Activated CD8-positive, alpha-beta memory T cell treated with anti-CD3 and anti-CD28 coated beads, Interleukin-2, amount 10 ng/mL, durations not matched to agents 7 days and 5 days (primary cell): ENCODE data around the gene PARVA. TPM values are rescaled to one million over a fixed set of nuclear protein-coding genes. Genes with fewer than 3 reads are reported as not detected.

ENCODE experiments used
- ATAC-seq: fragments of 150-1000 bp; cut with Tn5 transposase; one replicate; pipeline ENCODE4 v1.10.0; 2021; ENCODE audit warnings: moderate library complexity
- CTCF ChIA-PET: fragments of 350-600 bp; sonication (Branson Sonifier 250); formaldehyde crosslinking; loops from one replicate; lab custom pipeline; 2021; ENCODE audit warnings: antibody characterized with exemption; lab: Charles Lee
- DNase-seq: peaks from one replicate; pipeline ENCODE4 v3.0.0-alpha.2; 2020
- H3K27ac Mint-ChIP-seq: one replicate; pipeline ENCODE4 v1.8.0; 2021; ENCODE audit warnings: mild to moderate bottlenecking, mixed read lengths
- H3K27me3 Mint-ChIP-seq: one replicate; pipeline ENCODE4 v1.8.0; 2021; ENCODE audit warnings: mixed read lengths
- H3K36me3 Mint-ChIP-seq: one replicate; pipeline ENCODE4 v1.8.0; 2021; ENCODE audit warnings: mild to moderate bottlenecking, mixed read lengths
- H3K4me1 Mint-ChIP-seq: one replicate; pipeline ENCODE4 v1.8.0; 2021; ENCODE audit warnings: mixed read lengths
- H3K4me3 Mint-ChIP-seq: one replicate; pipeline ENCODE4 v1.8.0; 2021; ENCODE audit warnings: mild to moderate bottlenecking, moderate library complexity, mixed read lengths
- H3K9me3 Mint-ChIP-seq: one replicate; pipeline ENCODE4 v1.8.0; 2022; ENCODE audit warnings: low read depth, mixed read lengths
- total RNA-seq, 2 experiments: library from RNA; stranded (reverse); gene quantifications; one replicate each; pipeline ENCODE4 v1.2.3, GENCODE V29; 2021

PARVA gene
- total RNA-seq, 2 experiments from 2014 or later = not detected

- CTCF ChIA-PET = no interaction called here
- no peak for ATAC-seq
- no peak for DNase-seq
- H3K4me3 Mint-ChIP-seq = no peak overlapping the region
- H3K4me1 Mint-ChIP-seq = peaks cover 2% of the 10 kb centered on the region
- peaks cover 4% of the 10 kb centered on the region for H3K36me3 Mint-ChIP-seq
- H3K27me3 Mint-ChIP-seq = peaks cover 33% of the 10 kb centered on the region
- H3K27ac Mint-ChIP-seq = no peak overlapping the region
- no peaks in the 10 kb centered on the region for H3K9me3 Mint-ChIP-seq
Observed at GRCh38 chr11:12382451-12382850, 5.1 kb downstream of the PARVA start.

- Mint-ChIP-seq H3K27ac (no peak overlapping the region), H3K9me3 (no peaks in the 10 kb centered on the region), H3K36me3 (no peaks in the 10 kb centered on the region), H3K4me3 (no peak overlapping the region), H3K27me3 (peaks cover 14% of the 10 kb centered on the region), H3K4me1 (no peaks in the 10 kb centered on the region)
- no peak for ATAC-seq
- no peak for DNase-seq
- CTCF ChIA-PET = no interaction called here
Observed at GRCh38 chr11:12386309-12386708, 8.9 kb downstream of the PARVA start.

DNA sequence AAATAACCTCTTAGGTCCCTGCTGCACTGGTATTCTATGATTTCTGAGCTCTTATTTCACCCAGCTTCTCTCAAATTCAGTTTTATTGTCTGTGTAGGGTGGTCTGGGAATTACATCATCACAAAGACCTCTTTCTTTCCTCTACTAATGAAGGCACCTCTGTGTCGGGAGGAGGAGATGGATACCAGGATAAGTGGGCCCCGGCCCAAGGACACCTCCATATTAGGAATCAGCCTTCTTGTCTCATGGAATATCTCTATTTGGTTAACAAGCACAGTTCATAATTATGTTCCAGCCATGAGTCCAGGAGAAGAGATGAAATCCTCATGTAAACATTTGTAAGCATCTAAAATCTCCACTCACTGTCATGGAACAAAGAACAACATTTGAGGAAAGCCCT, 9.4 kb downstream of the PARVA start:
- CTCF ChIA-PET = no interaction called here
- peaks cover 14% of the 10 kb centered on the region for H3K27me3 Mint-ChIP-seq
- H3K4me3 Mint-ChIP-seq = no peak overlapping the region
- no peaks in the 10 kb centered on the region for H3K9me3 Mint-ChIP-seq
- DNase-seq (no peak), ATAC-seq (no peak)
- H3K27ac Mint-ChIP-seq = no peak overlapping the region
- no peaks in the 10 kb centered on the region for H3K4me1 Mint-ChIP-seq
- H3K36me3 Mint-ChIP-seq = no peaks in the 10 kb centered on the region

DNA sequence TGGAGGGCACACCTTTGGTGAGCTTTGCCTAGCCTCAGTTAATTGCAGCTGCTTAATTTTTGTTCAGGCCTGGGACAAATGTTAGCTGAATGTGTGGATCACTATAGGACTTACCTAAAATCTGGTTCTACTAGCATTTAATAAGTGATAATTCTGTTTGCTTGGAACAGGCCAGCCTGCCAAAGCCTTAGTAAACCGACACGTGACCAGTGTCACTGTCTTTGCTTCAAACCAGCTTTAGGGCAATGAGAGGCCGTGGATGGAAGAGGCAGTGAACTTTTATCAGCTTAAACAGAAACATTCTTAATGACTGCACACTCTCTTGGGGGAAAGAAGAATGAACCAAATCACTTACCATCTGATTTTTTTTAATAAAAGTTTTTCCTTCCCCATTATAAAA, 10.8 kb downstream of the PARVA start:
- peaks cover 14% of the 10 kb centered on the region for H3K27me3 Mint-ChIP-seq
- no peaks in the 10 kb centered on the region for H3K4me1 Mint-ChIP-seq
- ATAC-seq (no peak), DNase-seq (no peak)
- H3K9me3 Mint-ChIP-seq = no peaks in the 10 kb centered on the region
- no peak overlapping the region for H3K4me3 Mint-ChIP-seq
- CTCF ChIA-PET = no interaction called here
- H3K36me3 Mint-ChIP-seq = no peaks in the 10 kb centered on the region
- no peak overlapping the region for H3K27ac Mint-ChIP-seq

DNA sequence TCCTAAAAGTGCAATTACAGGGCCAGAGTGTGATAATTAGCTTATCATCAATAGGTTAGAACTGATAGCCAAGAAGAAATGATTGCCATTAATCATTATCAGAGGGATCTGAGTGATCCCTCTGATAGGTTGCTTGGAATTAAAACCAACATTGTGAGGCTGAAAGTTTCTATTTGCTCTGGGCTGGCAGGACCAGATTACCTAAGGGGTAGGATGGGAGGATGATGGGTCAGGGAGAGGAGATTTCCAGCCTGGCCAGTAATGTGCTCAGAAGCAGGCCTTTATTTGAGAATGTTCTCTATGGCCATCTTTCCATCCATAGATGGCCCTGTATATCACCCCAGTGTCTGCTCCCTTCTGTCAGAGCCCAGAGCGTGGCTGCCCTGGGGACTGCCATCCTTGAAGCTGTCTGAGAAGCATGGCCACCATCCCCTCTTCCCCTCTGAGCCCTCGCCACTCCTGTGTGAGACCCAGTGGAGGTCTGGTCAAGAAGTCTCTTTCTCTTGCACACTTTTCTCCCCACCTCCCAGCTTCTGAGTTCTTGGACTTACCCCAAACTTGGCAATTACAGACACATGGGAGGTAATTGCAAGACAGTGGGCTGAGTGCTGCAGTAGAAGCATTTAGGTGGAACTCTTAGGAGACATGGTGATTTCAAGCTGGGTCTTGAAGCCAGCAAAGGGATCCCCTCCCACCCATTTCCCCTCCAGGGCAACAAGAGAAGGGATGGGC, 11.7 kb downstream of the PARVA start:
- Mint-ChIP-seq H3K4me3 (no peak overlapping the region), H3K4me1 (no peaks in the 10 kb centered on the region), H3K27ac (no peak overlapping the region), H3K27me3 (peaks cover 14% of the 10 kb centered on the region), H3K9me3 (no peaks in the 10 kb centered on the region), H3K36me3 (no peaks in the 10 kb centered on the region)
- DNase-seq (no peak), ATAC-seq (no peak)
- CTCF ChIA-PET = no interaction called here

DNA sequence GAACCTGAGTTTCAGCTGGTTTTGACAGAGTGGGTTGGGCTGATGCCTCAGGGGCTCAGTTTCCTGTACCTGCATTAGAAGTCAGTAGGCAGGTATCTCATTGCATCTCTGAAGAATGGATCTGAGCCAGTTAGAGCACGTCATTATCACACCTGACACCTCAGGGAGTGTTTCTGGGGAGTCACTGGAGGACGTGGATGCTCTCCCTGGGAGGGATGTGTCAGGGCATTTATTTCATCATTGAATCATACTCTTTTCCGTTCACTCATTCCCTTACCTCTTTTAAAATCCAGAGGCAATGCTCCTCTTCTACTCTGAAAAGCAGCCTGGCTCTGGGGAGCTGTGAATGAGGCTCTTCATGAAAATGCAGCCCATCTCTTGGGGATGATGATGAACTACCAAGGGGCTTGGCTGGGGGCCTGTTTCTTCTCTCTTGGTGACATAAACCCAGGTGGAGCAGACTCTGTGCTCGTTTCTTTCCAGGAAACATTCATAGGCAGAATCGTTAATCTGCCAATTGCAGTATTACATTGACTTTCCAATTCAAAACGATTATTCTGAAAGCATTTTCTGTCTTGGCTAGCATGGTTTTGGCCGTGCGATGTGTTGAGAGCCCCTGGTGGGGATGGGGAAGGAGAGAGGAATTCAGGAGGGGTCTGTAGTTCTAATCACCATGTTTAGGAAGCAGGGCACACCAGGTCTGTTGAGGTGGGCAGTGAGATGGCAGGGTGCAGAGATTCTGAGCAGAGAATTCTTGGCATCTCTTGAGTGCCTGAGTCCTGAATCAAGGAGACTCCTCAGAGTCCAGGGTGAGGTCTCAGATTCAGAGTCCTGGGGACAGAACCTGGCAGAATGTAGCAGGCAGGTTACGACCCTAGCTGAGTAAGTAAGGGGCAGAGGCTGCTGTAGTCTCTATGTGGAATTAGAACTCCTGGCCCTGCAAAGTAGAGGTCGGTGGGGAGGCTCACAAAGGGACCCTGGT, 12.6 kb downstream of the PARVA start:
- no peak overlapping the region for H3K27ac Mint-ChIP-seq
- H3K9me3 Mint-ChIP-seq = no peaks in the 10 kb centered on the region
- ATAC-seq = no peak
- H3K27me3 Mint-ChIP-seq = peaks cover 6% of the 10 kb centered on the region
- no peaks in the 10 kb centered on the region for H3K36me3 Mint-ChIP-seq
- H3K4me3 Mint-ChIP-seq = no peak overlapping the region
- CTCF ChIA-PET = no interaction called here
- DNase-seq = no peak
- H3K4me1 Mint-ChIP-seq = no peaks in the 10 kb centered on the region

GRCh38 chr11:12390687-12391110, 13.3 kb downstream of the PARVA start:
- ATAC-seq = no peak
- H3K27me3 Mint-ChIP-seq = peaks cover 6% of the 10 kb centered on the region
- DNase-seq = no peak
- no peak overlapping the region for H3K27ac Mint-ChIP-seq
- H3K9me3 Mint-ChIP-seq = no peaks in the 10 kb centered on the region
- H3K4me3 Mint-ChIP-seq = no peak overlapping the region
- H3K36me3 Mint-ChIP-seq = no peaks in the 10 kb centered on the region
- H3K4me1 Mint-ChIP-seq = no peaks in the 10 kb centered on the region
- CTCF ChIA-PET = no interaction called here

DNA sequence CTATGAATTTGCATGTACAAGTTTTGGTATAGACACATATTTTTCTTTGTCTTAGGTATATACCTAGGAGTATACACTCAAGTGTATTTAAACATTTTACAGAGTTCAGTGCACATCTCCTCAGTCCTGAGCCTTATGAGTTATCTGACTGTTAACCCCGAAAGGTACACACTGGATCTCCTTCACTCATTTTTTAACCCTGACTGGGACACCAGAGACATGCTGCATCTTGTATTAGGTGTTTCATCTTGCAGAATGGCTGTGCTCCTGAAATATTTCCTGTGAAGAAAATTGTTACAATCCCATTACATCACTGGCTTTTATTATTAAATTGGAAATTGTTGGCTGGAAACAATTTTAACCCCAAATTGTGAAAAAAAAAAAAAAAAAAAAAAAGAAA, 15.3 kb downstream of the PARVA start:
- Mint-ChIP-seq H3K4me3 (no peak overlapping the region), H3K9me3 (no peaks in the 10 kb centered on the region), H3K27me3 (peaks cover 3% of the 10 kb centered on the region), H3K4me1 (no peaks in the 10 kb centered on the region), H3K27ac (no peak overlapping the region), H3K36me3 (no peaks in the 10 kb centered on the region)
- no peak for DNase-seq
- ATAC-seq = no peak
- CTCF ChIA-PET = no interaction called here

DNA sequence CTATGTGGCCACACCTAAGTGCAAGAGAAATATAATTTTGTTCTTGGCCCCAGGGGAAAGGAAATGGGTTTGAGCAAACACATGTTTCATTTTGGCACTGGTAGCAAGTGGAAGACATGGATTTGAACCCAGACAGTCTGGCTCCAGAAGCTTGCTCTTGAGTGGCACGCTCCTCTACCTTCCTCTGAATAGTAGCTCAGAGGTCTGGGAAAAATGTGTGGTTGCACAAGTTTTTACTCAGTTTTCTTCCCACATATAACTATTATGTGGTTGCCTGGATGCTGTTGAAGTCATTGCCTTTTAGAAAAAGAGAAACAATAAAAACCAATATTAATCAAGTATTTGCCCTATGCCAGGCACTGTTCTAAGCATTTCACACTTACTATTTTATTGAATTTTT, 16.3 kb downstream of the PARVA start:
- H3K4me1 Mint-ChIP-seq = no peaks in the 10 kb centered on the region
- H3K27me3 Mint-ChIP-seq = peaks cover 5% of the 10 kb centered on the region
- no peak overlapping the region for H3K27ac Mint-ChIP-seq
- no peaks in the 10 kb centered on the region for H3K9me3 Mint-ChIP-seq
- DNase-seq (no peak), ATAC-seq (no peak)
- H3K4me3 Mint-ChIP-seq = no peak overlapping the region
- CTCF ChIA-PET = interaction anchor here (1.5 kb wide), 1 partner anchor 63 kb away, joined by 3 read pairs; no protein-coding TSS in a partner anchor
- H3K36me3 Mint-ChIP-seq = no peaks in the 10 kb centered on the region

- no peak overlapping the region for H3K4me3 Mint-ChIP-seq
- no peaks in the 10 kb centered on the region for H3K4me1 Mint-ChIP-seq
- H3K27me3 Mint-ChIP-seq = peaks cover 7% of the 10 kb centered on the region
- DNase-seq (no peak), ATAC-seq (no peak)
- CTCF ChIA-PET = interaction anchor here (1.5 kb wide), 1 partner anchor 64 kb away, joined by 3 read pairs; no protein-coding TSS in a partner anchor
- H3K9me3 Mint-ChIP-seq = no peaks in the 10 kb centered on the region
- H3K27ac Mint-ChIP-seq = no peak overlapping the region
- H3K36me3 Mint-ChIP-seq = no peaks in the 10 kb centered on the region
Observed at GRCh38 chr11:12394601-12395000, 17.2 kb downstream of the PARVA start.

DNA sequence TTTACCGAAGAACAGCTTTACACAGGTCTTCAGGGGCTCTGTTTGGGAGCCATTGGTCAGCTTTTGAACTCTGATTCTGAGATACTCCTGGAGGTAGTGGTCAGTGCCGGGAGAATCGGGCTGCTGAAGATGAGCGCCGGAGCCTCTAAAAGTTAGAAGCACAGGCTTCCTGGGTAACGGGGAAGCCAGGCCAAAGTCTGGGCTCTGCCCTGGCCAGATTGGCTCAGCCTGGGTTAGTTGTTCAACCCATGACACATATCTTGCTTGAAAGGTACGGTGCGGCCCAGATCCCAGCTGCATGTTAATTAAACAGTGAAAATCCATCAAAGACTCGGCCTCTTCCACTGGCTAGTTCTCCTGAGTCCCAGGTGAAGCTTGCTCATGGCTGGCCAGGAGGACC, 18.0 kb downstream of the PARVA start:
- CTCF ChIA-PET = no interaction called here
- Mint-ChIP-seq H3K36me3 (no peaks in the 10 kb centered on the region), H3K4me1 (no peaks in the 10 kb centered on the region), H3K9me3 (no peaks in the 10 kb centered on the region), H3K4me3 (no peak overlapping the region), H3K27me3 (peaks cover 3% of the 10 kb centered on the region), H3K27ac (no peak overlapping the region)
- DNase-seq (no peak), ATAC-seq (no peak)

- Mint-ChIP-seq H3K27ac (no peak overlapping the region), H3K27me3 (peaks cover 3% of the 10 kb centered on the region), H3K4me1 (no peaks in the 10 kb centered on the region), H3K36me3 (no peaks in the 10 kb centered on the region), H3K4me3 (no peak overlapping the region), H3K9me3 (no peaks in the 10 kb centered on the region)
- DNase-seq (no peak), ATAC-seq (no peak)
- CTCF ChIA-PET = no interaction called here
Observed at GRCh38 chr11:12397931-12398334, 20.6 kb downstream of the PARVA start.

GRCh38 chr11:12399355-12399754, 22.0 kb downstream of the PARVA start:
- ATAC-seq (no peak), DNase-seq (no peak)
- CTCF ChIA-PET = no interaction called here
- no peak overlapping the region for H3K27ac Mint-ChIP-seq
- no peaks in the 10 kb centered on the region for H3K4me1 Mint-ChIP-seq
- no peaks in the 10 kb centered on the region for H3K36me3 Mint-ChIP-seq
- H3K4me3 Mint-ChIP-seq = no peak overlapping the region
- H3K9me3 Mint-ChIP-seq = no peaks in the 10 kb centered on the region
- peaks cover 3% of the 10 kb centered on the region for H3K27me3 Mint-ChIP-seq

- Mint-ChIP-seq H3K4me3 (no peak overlapping the region), H3K9me3 (no peaks in the 10 kb centered on the region), H3K27me3 (peaks cover 3% of the 10 kb centered on the region), H3K27ac (no peak overlapping the region), H3K4me1 (no peaks in the 10 kb centered on the region), H3K36me3 (no peaks in the 10 kb centered on the region)
- CTCF ChIA-PET = no interaction called here
- ATAC-seq = no peak
- no peak for DNase-seq
Observed at GRCh38 chr11:12402025-12402424, 24.7 kb downstream of the PARVA start.
